Inflammatory macrophage (primary cell): ENCODE measurements around the gene HLCS.

Source experiments
- DNase-seq, 2 donors: peaks; one replicate each; pipeline ENCODE4 v3.0.0-alpha.2; 2020 to 2022

The HLCS gene

GRCh38 chr21:36806103-36806502 lies 160.4 kb downstream of the HLCS start:
- DNase-seq: no peak

DNA sequence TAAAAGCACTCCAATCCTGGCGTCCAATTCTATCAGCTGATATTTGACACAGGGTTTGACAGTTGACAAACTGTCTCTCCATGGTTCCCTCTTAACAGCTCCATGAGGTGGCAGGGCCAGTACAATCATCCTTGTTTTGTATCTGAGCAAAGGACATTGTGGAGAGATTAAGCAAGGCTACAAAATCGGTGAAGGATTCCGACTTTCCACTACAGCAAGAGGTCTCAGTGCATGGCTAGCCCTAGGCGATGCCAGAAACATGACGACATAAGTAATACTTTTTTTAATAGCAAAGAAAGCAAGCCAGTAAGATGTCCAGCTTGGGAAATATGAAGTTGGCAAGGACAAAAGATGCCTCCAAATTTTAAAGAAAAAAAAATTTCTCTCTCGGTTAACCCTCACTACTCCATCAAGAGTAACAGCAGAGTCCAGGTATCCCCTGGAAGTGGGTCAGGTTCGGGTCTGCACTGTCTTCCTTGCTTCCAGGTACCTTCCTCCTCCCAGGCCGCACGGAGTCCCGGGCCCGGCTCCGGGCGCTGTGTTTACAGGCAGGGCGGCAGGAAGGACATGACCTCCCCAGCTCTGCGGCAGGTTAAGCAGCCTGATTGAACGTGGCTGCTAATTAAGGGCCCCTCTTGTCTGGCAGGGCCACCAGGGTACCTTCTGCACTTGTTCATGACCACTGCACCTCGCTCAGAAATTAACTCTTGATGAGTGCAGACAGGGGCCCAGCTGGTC lies 161.4 kb downstream of the HLCS start:
- DNase-seq: no peak

- DNase-seq: no peak
Observed at GRCh38 chr21:36803816-36804439, 162.5 kb downstream of the HLCS start.

DNA sequence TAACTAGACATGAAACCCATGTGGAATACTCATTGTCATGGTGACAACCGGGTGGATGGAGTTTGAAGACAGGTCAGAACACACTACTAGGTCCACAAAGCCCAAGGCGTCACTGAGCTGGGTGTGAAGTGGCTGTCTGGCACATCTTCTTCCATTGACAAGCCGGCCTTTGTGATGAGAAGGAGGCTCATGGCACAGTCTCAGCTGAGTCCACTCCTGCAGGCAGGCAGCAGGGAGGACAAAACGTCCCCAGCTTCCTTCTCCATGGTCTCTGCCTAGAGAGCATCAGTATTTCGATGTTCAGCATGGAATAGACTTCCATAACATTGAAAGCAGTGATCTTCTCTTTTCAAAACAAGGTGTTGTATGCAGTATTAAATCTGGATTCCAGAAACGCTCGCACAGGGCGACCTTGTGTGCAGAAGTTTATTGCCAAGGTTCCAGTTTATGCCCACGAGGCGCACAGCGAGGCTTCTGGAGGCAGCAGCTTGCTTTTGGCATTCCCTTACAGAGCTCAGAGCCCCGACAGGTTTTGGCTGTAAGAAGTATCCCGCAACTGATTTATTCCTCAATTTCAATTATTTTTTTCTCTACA lies 163.3 kb downstream of the HLCS start:
- no peak for DNase-seq

DNA sequence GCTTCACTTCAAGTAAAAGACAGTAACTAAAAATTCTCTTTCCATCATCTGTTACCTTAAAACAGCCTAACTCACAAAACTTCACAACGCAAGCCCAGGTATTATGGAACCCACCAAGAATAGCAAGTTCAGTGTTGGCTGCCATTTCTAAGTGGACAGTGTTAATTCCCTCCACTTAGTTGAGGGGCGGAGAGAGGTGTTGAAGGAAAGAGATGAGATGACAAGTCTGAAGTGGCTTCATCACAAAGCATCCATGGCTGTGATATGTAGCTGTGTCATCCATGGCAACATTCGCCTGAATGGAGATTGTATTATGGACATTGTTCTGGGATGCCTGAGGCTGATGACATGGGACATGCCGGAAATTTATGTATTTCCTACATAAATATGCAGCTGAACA lies 165.7 kb downstream of the HLCS start:
- no peak for DNase-seq

DNA sequence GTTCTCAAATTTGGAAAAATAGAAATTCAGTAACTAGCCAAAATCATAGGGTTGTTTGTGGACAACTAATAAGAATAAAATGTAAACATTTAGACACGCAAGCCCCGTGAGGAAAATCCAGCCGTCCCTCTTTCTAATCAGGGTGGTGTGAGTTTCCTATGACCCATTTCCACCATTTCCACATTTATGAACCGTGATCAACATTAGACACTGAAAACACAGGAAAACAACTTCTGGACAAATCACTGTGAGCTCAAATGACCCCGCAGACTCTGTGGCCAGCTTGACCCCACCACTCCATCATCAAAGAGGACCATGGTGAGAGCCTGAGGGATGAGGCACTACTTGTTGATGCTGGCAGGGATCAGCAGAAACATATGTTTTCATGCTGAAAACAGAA lies 166.6 kb downstream of the HLCS start:
- DNase-seq: no peak

- no peak for DNase-seq
Observed at GRCh38 chr21:36798491-36798890, 168.0 kb downstream of the HLCS start.

- DNase-seq: no peak
Observed at GRCh38 chr21:36796070-36796469, 170.4 kb downstream of the HLCS start.

- no peak for DNase-seq
Observed at GRCh38 chr21:36792505-36792967, 173.9 kb downstream of the HLCS start.

DNA sequence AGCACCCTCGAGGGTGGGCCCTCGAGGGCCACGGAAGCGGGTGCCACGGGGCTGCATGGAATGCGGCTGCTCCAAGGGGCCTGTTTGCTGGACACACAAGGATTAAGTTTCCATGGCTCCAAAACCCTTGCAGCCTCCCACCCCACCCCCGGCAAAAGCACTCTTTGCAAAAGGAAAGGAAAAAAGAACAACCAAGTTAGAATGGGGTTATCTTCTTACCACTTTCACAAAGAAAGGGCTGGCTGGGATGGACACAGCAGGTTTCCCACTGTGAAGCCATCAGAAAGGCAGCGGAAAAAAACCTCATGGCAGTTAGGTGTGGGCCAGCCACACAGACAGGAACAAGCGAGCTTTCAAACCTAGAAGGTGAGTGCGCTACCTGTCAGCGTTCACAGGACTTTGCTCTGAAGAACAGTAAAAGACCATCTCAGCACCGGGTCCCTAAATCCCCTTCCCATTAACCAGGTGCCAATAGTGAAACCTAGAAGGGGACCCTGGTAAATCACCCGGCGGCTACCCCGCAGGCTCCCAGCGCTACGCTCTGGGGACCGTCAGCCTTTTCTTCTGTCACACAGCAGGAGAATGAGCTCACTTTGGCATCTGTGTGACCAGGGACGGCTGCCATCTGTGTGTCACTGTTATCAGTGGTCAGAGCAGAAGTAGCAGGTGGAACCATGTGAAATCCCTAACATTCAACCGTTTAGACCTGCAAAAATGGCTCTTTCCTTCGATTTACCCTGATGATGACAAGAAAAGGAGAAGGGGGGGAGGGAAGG lies 174.6 kb downstream of the HLCS start:
- DNase-seq: no peak

GRCh38 chr21:36791180-36791579 lies 175.3 kb downstream of the HLCS start:
- DNase-seq: no peak

DNA sequence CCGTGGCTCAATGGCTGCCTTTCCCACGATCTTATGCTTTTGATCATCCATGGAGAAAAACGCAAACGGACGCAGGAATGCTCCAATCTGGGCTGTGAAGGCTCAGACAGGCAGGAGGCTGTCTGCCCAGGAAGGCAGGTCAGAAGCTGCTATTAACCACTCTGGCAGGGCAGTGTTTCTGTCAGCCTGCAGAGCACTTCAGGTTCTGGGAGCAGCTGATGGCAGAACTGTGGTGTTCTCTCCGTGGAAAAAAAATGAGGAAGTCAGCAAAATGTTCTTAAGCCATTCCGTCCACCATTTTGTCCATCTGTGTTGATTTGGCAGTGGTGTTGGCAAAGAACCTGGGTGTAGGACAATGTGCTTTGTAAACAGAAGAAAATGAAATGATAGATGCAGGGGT lies 175.9 kb downstream of the HLCS start:
- DNase-seq: no peak

DNA sequence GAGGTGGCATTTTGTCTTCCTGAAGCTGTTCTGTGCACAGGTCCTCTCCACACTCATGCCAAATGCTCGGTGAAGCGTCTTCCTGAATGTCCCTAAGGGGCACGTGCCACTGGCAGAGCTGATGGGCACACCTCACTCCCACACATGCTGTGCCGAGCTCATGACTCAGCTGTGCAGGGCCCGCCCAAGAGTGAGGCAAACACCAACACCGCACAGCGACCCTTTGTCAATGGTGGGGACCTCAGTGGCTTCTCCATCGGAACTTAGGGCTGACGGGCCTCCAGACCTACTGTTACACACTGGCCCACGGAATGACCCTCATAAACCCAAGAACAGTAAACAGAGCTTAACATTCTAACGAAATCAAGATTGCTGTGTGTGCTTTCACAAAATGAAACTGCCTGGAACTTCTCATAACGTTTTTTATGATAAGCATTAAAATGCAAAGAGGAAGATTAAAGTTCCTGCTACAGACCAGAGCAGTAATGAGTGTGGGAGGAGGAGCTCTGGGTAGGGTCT lies 178.3 kb downstream of the HLCS start:
- no peak for DNase-seq

DNA sequence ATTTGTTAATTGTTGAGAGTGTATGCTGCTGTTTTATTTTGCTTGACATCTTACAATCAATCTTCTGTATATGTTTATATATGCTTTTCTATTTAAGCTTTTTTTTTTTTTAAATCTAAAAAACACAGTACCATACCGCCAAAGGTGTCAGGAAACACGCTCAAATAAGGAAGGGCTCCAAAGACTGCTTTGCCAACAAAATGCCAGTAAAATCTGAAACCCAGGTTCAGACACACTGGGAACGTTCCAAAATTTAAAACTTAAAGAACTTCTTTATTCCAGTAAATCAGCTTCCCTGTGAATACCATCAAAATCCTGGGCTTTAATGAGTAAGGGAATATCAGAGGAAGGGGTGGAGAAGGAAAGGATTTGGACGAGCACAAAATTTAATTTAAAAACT lies 180.3 kb downstream of the HLCS start:
- DNase-seq: no peak

GRCh38 chr21:36785615-36786014 lies 180.9 kb downstream of the HLCS start:
- DNase-seq: peak in 1 of 2 donors; percentile 4

GRCh38 chr21:36784947-36785346 lies 181.5 kb downstream of the HLCS start:
- DNase-seq: no peak

DNA sequence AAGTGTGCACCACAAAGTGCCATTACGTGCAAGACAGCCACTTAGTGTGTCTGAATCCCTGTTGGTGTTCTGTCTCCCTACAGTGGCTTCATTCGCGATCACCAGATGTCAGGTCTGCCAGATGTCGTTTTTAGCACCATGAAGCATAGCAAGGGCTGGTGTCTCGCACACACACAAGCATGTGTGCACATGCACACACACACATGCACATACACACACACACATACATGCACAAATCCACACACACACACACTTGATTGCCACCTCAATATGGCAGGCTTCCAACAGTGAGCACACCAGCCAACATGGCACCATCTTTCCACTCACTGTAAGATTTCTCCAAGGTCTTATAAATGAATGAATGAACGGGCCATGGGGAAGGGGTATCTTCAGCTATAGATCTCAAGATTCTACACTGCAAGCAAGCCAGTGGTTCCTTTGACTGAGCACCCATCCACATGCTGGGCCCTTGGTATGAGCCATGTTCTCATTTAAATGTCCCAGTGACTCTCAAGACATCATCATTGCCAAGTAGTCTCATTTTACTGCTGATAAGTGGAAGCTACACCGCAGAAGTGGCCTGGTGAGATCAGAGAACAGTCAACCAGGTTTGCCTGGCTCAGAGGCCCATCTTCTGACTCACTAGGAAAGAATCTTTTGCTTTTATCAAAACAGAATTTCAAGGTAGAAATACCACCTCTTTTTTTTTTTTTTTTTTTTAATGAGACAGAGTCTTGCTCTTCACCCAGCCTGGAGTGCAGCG lies 182.7 kb downstream of the HLCS start:
- DNase-seq: no peak

GRCh38 chr21:36780861-36781260 lies 185.6 kb downstream of the HLCS start:
- DNase-seq: no peak

GRCh38 chr21:36776981-36777617 lies 189.4 kb downstream of the HLCS start:
- no peak for DNase-seq

DNA sequence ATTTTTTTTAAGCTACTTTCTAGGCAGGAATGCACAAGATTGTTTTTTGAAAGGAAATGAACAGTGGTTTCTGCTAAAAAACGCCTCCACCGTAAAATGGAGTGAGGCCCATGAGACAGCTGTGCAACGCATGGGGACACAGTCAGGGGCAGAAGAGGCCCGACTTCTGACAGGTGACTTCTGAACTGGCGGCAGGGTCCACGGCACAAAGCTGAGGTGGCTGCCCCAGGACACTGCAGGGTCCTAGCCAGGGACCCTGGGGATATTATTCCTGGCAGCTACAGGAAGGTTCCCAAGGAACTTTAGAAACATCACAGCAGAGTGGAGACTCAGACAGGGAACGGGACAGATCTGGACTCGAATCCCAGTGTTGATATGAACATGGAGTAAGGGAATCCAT lies 192.5 kb downstream of the HLCS start:
- DNase-seq: no peak

GRCh38 chr21:36773117-36773516 lies 193.4 kb downstream of the HLCS start:
- no peak for DNase-seq
